Measurements from ENCODE around the gene ZC3H8. TPM values are rescaled to one million over a fixed set of nuclear protein-coding genes. Genes with fewer than 3 reads are reported as not detected.
"Not testable (repeated sequence)": the region's sequence is repeated elsewhere in the genome, so short reads cannot be mapped to it uniquely, and the experiment has no call there.

The ZC3H8 gene
- total RNA-seq, 1 donor from 2014 or later, result 23.7 TPM

GRCh38 chr2:112295407-112296078 is 40.7 kb upstream of the ZC3H8 start:
- no peaks in the 10 kb centered on the region for H3K27me3 Mint-ChIP-seq
- peaks cover 3% of the 10 kb centered on the region for H3K36me3 Mint-ChIP-seq (ENCODE audit: insufficient read depth)
- TF ChIP-seq CTCF (IDR thresholded peaks at IDR 0.05; ENCODE audit: unreplicated experiment), result no peak
- DNase-seq (ENCODE audit: low spot score, unreplicated experiment), result no peak
- H3K27ac Mint-ChIP-seq, result no peak overlapping the region
- no peaks in the 10 kb centered on the region for H3K4me1 Mint-ChIP-seq (ENCODE audit: low read depth)
- no peak overlapping the region for H3K4me3 Mint-ChIP-seq (ENCODE audit: low read depth)
- H3K9me3 Mint-ChIP-seq (ENCODE audit: low read depth), result peaks cover 3% of the 10 kb centered on the region

- H3K4me1 Mint-ChIP-seq (ENCODE audit: low read depth), result no peaks in the 10 kb centered on the region
- DNase-seq (ENCODE audit: low spot score, unreplicated experiment), result no peak
- no peaks in the 10 kb centered on the region for H3K27me3 Mint-ChIP-seq
- H3K9me3 Mint-ChIP-seq (ENCODE audit: low read depth), result no peaks in the 10 kb centered on the region
- no peak overlapping the region for H3K4me3 Mint-ChIP-seq (ENCODE audit: low read depth)
- H3K36me3 Mint-ChIP-seq (ENCODE audit: insufficient read depth), result no peaks in the 10 kb centered on the region
- no peak overlapping the region for H3K27ac Mint-ChIP-seq
- no peak for TF ChIP-seq CTCF (IDR thresholded peaks at IDR 0.05; ENCODE audit: unreplicated experiment)
These were observed 39.0 kb upstream of the ZC3H8 start for GRCh38 chr2:112293636-112294401.

- Mint-ChIP-seq H3K27ac (no peak overlapping the region), H3K36me3 (ENCODE audit: insufficient read depth) (no peaks in the 10 kb centered on the region), H3K4me1 (ENCODE audit: low read depth) (no peaks in the 10 kb centered on the region), H3K4me3 (ENCODE audit: low read depth) (no peak overlapping the region), H3K27me3 (no peaks in the 10 kb centered on the region), H3K9me3 (ENCODE audit: low read depth) (no peaks in the 10 kb centered on the region)
- no peak for TF ChIP-seq CTCF (IDR thresholded peaks at IDR 0.05; ENCODE audit: unreplicated experiment)
- DNase-seq (ENCODE audit: low spot score, unreplicated experiment), result no peak
These were observed 35.8 kb upstream of the ZC3H8 start for GRCh38 chr2:112290648-112291047.

GRCh38 chr2:112290088-112290487 is 35.2 kb upstream of the ZC3H8 start:
- Mint-ChIP-seq H3K9me3 (ENCODE audit: low read depth) (no peaks in the 10 kb centered on the region), H3K4me1 (ENCODE audit: low read depth) (no peaks in the 10 kb centered on the region), H3K36me3 (ENCODE audit: insufficient read depth) (no peaks in the 10 kb centered on the region), H3K4me3 (ENCODE audit: low read depth) (no peak overlapping the region), H3K27ac (no peak overlapping the region), H3K27me3 (no peaks in the 10 kb centered on the region)
- no peak for TF ChIP-seq CTCF (IDR thresholded peaks at IDR 0.05; ENCODE audit: unreplicated experiment)
- DNase-seq (ENCODE audit: low spot score, unreplicated experiment), result no peak

GRCh38 chr2:112283535-112283934 is 28.7 kb upstream of the ZC3H8 start:
- not testable (repeated sequence) for H3K4me1 Mint-ChIP-seq (ENCODE audit: low read depth); H3K27me3 Mint-ChIP-seq; H3K36me3 Mint-ChIP-seq (ENCODE audit: insufficient read depth); H3K27ac Mint-ChIP-seq; DNase-seq (ENCODE audit: low spot score, unreplicated experiment); H3K9me3 Mint-ChIP-seq (ENCODE audit: low read depth); H3K4me3 Mint-ChIP-seq (ENCODE audit: low read depth)

GRCh38 chr2:112282066-112282465 is 27.2 kb upstream of the ZC3H8 start:
- H3K27me3 Mint-ChIP-seq, result not testable (repeated sequence)

More at GRCh38 chr2:112282066-112282465, 27.2 kb upstream of the ZC3H8 start:
- not testable (repeated sequence) for H3K4me3 Mint-ChIP-seq (ENCODE audit: low read depth); H3K4me1 Mint-ChIP-seq (ENCODE audit: low read depth); H3K27ac Mint-ChIP-seq; H3K9me3 Mint-ChIP-seq (ENCODE audit: low read depth); DNase-seq (ENCODE audit: low spot score, unreplicated experiment); H3K36me3 Mint-ChIP-seq (ENCODE audit: insufficient read depth)

All from progenitor cell of endocrine pancreas (in vitro differentiated cells).